Measurements from ENCODE around the gene CRYBB3. TPM values are rescaled to one million over a fixed set of nuclear protein-coding genes. Genes with fewer than 3 reads are reported as not detected.

CRYBB3 gene
- polyA plus RNA-seq, 3 donors = not detected

DNA sequence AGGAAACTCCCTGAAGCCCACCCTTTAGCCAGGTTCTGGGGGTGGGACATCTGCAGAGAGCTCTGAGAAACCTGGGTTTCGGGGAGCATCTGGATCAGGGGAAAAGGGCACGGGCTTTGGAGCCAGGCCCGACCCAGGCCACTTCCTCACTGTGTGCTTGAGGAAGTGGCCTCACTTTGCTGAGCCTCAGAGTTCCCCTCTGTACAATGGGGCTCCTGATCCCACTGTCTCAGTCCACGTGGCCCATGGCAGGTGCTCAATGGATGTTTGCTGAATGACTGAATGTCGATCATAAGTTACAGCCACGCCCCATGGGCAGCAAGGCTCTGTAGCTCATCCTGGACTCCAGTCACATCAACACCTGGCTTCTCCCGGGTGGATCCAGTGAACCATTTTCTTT lies 1.3 kb downstream of the CRYBB3 start:
- Mint-ChIP-seq H3K4me3 (no peak overlapping the region), H3K4me1 (no peaks in the 10 kb centered on the region), H3K27me3 (ENCODE audit: low read depth in 3 of 3) (peaks cover 0 to 7% (median 2%) of the 10 kb centered on the region in 3 donors), H3K9me3 (no peaks in the 10 kb centered on the region), H3K36me3 (no peaks in the 10 kb centered on the region), H3K27ac (no peak overlapping the region)
- Histone ChIP-seq H3K36me3 (replicated peaks in 1 of 2; ENCODE audit: control insufficient read depth in 1 of 2, insufficient read depth in 2 of 2, low read length in 2 of 2) (no peaks in the 10 kb centered on the region), H3K4me1 (ENCODE audit: control insufficient read depth in 1 of 2, insufficient read depth in 2 of 2, low read length in 2 of 2) (no peaks in the 10 kb centered on the region), H3K27me3 (ENCODE audit: control insufficient read depth in 2 of 2, insufficient read depth in 2 of 2, low read length in 2 of 2) (no peaks in the 10 kb centered on the region), H3K79me2 (ENCODE audit: insufficient read depth, low read length) (no peaks in the 10 kb centered on the region), H2AFZ (ENCODE audit: insufficient read depth, low read depth, low read length, poor library complexity, severe bottlenecking) (no peak overlapping the region), H3K9ac (ENCODE audit: insufficient read depth, low read length, poor library complexity, severe bottlenecking) (no peak overlapping the region), H3K4me3 (replicated peaks in 1 of 3; ENCODE audit: low read depth in 2 of 3, low read length in 3 of 3) (no peak overlapping the region), H4K20me1 (ENCODE audit: insufficient read depth, low read length) (no peaks in the 10 kb centered on the region), H3K27ac (ENCODE audit: low read depth in 1 of 2, low read length in 2 of 2) (no peak overlapping the region), H3K9me3 (replicated peaks in 1 of 2; ENCODE audit: control insufficient read depth in 1 of 2, insufficient read depth in 1 of 2, low read length in 2 of 2) (no peaks in the 10 kb centered on the region), H3K4me2 (replicated peaks; ENCODE audit: extremely low read depth, low read length, poor library complexity, severe bottlenecking) (no peak overlapping the region)
- TF ChIP-seq, protein P1, sequence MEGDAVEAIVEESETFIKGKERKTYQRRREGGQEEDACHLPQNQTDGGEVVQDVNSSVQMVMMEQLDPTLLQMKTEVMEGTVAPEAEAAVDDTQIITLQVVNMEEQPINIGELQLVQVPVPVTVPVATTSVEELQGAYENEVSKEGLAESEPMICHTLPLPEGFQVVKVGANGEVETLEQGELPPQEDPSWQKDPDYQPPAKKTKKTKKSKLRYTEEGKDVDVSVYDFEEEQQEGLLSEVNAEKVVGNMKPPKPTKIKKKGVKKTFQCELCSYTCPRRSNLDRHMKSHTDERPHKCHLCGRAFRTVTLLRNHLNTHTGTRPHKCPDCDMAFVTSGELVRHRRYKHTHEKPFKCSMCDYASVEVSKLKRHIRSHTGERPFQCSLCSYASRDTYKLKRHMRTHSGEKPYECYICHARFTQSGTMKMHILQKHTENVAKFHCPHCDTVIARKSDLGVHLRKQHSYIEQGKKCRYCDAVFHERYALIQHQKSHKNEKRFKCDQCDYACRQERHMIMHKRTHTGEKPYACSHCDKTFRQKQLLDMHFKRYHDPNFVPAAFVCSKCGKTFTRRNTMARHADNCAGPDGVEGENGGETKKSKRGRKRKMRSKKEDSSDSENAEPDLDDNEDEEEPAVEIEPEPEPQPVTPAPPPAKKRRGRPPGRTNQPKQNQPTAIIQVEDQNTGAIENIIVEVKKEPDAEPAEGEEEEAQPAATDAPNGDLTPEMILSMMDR (IDR thresholded peaks at IDR 0.05) = no peak
- 71% methylated on average over 6 of the region's 7 CpGs for WGBS (ENCODE audit: insufficient coverage)
- intact Hi-C loops (cut with micrococcal nuclease) = no loop called here
- no peak for DNase-seq

DNA sequence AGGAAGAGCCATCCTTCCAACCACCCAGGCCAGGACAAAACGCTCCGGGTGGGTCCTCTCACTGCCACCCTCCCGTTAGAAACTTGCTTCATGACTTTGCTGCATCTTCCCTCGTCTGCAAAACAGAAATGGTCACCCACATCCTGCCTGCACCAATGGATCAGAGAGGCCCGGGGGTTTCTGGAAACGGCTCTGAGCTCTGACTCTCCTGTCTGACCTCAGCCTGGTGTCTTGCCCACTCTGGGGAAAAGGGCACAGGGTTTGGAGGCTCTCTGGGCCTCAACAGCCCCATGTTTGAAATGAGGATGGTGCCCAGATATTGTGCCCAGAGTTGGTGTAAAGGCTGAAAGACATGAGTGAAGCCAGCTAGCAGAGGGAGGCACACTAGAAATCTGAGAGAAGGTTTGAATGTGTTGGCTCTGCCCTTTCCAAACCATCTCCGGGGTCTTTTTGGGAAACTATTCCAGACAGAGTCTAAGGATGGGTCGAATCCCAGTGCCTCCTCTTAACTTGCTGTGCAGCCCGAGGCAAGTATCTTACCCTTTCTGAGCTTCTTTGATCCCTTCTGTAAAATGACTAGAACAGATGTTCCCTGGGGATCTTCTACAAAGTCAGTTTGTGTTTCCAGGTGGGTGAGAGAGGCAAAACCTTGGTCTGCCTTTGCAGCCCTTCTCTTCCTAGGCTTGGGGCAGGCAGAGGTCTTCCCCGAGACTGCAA lies 2.1 kb downstream of the CRYBB3 start:
- Histone ChIP-seq H3K79me2 (ENCODE audit: insufficient read depth, low read length) (no peaks in the 10 kb centered on the region), H3K36me3 (replicated peaks in 1 of 2; ENCODE audit: control insufficient read depth in 1 of 2, insufficient read depth in 2 of 2, low read length in 2 of 2) (no peaks in the 10 kb centered on the region), H3K4me3 (replicated peaks in 1 of 3; ENCODE audit: low read depth in 2 of 3, low read length in 3 of 3) (no peak overlapping the region), H3K4me2 (replicated peaks; ENCODE audit: extremely low read depth, low read length, poor library complexity, severe bottlenecking) (no peak overlapping the region), H3K9ac (ENCODE audit: insufficient read depth, low read length, poor library complexity, severe bottlenecking) (no peak overlapping the region), H3K4me1 (ENCODE audit: control insufficient read depth in 1 of 2, insufficient read depth in 2 of 2, low read length in 2 of 2) (no peaks in the 10 kb centered on the region), H2AFZ (ENCODE audit: insufficient read depth, low read depth, low read length, poor library complexity, severe bottlenecking) (no peak overlapping the region), H3K9me3 (replicated peaks in 1 of 2; ENCODE audit: control insufficient read depth in 1 of 2, insufficient read depth in 1 of 2, low read length in 2 of 2) (no peaks in the 10 kb centered on the region), H3K27me3 (ENCODE audit: control insufficient read depth in 2 of 2, insufficient read depth in 2 of 2, low read length in 2 of 2) (no peaks in the 10 kb centered on the region), H3K27ac (ENCODE audit: low read depth in 1 of 2, low read length in 2 of 2) (no peak overlapping the region), H4K20me1 (ENCODE audit: insufficient read depth, low read length) (no peaks in the 10 kb centered on the region)
- TF ChIP-seq, protein P1 (IDR thresholded peaks at IDR 0.05) = no peak
- Mint-ChIP-seq H3K36me3 (no peaks in the 10 kb centered on the region), H3K27ac (no peak overlapping the region), H3K27me3 (ENCODE audit: low read depth in 3 of 3) (peaks cover 0 to 7% (median 2%) of the 10 kb centered on the region in 3 donors), H3K4me3 (no peak overlapping the region), H3K4me1 (no peaks in the 10 kb centered on the region), H3K9me3 (peaks cover 0 to 1% (median 0%) of the 10 kb centered on the region in 7 donors)
- DNase-seq = no peak
- WGBS (ENCODE audit: insufficient coverage) = 60% methylated on average over 5 of the region's 10 CpGs
- intact Hi-C loops (cut with micrococcal nuclease) = no loop called here
